ENCODE data around the gene RABGGTA. TPM values are rescaled to one million over a fixed set of nuclear protein-coding genes. Genes with fewer than 3 reads are reported as not detected.
"Not testable (repeated sequence)": the region's sequence is repeated elsewhere in the genome, so short reads cannot be mapped to it uniquely, and the experiment has no call there.

The RABGGTA gene
- polyA plus RNA-seq, 10 donors = 10.0 to 20.1 (median 13.3) TPM

- DNase-seq = no peak
These were observed 10.0 kb downstream of the RABGGTA start for GRCh38 chr14:24261256-24261968.

- no peak for DNase-seq
These were observed 10.6 kb downstream of the RABGGTA start for GRCh38 chr14:24260780-24261157.

DNA sequence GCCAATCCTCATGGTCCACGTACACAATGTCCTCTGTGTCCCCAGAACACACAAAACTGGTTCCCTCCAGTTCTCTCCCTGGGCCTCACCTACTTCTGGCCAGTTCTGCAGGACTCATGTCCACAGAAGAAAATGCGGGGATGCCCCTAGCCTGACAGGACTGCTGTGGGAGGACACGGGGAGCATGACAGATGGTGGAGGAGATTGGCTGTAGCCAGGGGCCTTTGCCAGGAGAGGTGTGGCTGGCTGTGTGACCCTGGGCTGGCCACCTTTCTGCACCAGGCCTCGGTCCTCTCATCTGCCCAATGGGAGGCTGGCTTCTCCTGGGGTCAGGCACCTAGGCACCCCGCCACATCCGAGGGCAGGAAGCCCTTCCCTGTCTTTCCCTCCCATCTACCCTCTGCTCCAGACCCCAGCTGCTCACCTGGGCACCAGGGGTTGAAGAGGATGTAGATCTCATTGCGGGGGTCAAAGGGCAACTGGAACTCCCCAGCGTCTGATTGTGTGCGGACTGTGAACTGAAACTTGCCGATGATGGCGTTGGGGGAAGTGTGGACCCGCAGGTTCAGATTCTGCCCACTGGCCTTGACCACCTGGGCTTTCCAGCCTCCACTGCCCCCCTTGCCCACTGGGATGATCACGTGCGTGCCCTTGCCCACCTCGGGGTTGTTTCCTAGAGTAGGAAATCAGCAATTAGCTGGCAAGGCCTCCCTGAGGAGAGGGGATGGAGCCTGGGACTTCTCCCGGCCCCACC, 11.2 kb downstream of the RABGGTA start:
- no peak for DNase-seq

DNA sequence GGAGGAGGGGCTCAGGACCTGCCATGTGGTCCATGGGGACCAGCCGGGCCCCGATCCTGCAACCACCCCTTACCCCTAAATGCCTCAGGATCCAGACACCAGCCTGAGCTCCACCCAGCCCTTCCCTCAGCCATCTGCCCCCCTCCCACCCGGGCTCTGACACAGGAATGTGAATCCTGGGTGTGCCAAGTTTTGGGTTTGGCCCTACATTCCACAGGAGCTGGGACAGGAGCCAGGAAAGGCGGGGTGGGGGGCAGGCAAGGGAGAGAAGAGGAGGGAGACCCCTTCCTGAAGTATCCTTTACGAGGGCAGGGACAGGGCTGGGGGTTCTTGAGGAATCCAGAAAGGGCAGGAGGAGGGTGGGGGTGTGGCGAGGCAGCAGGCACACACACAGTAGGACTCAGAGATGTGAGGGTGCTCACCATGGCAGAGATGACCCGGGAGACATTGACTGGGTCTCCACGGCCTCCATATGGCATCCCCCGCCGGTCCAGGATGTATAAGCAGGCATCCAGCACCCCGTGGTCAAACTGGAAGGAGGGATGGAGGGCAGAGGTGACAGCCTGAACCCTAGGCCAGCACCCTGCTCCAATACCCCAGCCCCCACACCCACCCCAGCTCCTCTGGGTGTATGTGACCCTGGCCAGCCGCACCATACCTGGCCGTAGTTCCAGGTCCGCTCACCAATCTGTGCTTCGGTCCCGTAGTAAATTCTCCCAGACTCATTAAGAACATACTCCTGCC, 11.9 kb downstream of the RABGGTA start:
- peak in 2 of 3 donors; percentile 32 to 34 for DNase-seq

DNA sequence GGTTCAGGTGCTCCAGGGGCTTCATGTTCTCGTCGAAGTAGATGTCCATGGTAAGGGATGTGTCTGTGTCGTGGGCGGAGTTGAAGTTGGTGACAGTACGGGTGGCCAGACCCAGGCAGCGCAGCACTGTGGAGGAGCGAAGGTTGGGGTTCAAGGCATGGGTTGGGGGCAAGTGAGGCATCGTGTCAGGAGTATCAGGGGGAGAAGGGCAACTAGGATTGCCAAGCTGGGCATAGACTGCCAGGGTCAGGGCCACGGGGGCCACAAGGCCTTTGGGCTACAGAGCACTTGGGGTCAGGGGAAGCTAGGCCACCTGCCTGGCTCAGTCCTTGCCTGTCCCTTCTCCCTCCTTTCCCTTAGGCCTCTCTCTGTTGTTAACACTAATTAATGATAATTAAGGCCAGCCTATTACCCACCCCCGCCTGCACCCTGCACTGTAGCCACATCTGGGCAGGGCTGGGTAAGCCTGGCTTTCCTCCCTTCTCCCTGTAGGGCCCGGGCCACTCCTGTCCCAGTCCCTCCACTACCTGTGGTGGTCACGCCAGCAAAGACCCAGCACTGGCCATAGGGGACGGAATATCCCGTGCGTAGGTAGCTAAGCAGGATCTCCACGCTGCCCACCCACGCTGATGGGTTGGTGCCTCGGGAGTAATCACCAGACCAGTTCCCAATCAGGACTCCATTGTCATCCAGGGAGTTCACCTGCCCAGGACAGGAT, 12.7 kb downstream of the RABGGTA start:
- DNase-seq = no peak

GRCh38 chr14:24258119-24258518, 13.3 kb downstream of the RABGGTA start:
- no peak for DNase-seq

DNA sequence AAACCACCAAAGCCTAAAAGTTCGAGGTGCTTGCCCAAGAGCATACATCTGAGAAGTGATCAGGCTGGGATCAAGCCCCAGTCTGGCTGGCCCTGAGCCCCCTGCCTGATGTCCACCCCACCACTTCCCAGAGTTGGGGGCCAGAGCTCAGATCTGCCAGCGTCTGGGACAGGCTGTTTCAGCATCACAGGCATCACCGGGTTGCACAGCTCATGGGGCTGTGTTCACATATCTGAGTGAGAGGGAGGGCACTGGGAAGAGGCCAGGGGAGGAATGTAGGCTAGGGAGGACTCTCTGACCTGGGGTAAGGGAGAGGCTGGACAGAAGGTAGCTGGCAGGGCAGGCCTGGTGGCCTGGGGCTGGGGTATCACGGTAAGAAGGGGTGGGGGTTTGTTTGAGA, 14.4 kb downstream of the RABGGTA start:
- no peak for DNase-seq

- no peak for DNase-seq
These were observed 15.3 kb downstream of the RABGGTA start for GRCh38 chr14:24255931-24256711.

DNA sequence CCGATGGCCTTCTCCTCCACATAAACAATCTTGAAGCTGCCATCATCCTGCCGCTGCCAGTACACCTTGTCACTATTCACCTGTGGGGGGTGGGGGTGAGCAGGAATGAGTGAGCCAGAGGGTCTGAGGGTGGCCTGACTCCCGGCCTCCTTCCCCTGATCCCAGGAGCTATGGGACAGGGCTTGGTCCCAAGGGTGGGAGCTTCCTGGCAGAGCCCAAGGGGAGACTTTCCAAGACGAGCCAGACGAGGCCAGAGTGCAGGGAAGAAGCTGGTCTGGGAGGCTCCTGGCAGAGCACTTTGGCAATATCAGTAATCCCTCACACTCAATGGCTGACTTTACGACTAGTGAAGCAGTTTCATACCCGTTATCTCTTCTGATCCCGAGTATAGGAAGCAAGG, 16.0 kb downstream of the RABGGTA start:
- no peak for DNase-seq

GRCh38 chr14:24254630-24255392, 16.6 kb downstream of the RABGGTA start:
- no peak for DNase-seq

GRCh38 chr14:24253936-24254335, 17.5 kb downstream of the RABGGTA start:
- no peak for DNase-seq

DNA sequence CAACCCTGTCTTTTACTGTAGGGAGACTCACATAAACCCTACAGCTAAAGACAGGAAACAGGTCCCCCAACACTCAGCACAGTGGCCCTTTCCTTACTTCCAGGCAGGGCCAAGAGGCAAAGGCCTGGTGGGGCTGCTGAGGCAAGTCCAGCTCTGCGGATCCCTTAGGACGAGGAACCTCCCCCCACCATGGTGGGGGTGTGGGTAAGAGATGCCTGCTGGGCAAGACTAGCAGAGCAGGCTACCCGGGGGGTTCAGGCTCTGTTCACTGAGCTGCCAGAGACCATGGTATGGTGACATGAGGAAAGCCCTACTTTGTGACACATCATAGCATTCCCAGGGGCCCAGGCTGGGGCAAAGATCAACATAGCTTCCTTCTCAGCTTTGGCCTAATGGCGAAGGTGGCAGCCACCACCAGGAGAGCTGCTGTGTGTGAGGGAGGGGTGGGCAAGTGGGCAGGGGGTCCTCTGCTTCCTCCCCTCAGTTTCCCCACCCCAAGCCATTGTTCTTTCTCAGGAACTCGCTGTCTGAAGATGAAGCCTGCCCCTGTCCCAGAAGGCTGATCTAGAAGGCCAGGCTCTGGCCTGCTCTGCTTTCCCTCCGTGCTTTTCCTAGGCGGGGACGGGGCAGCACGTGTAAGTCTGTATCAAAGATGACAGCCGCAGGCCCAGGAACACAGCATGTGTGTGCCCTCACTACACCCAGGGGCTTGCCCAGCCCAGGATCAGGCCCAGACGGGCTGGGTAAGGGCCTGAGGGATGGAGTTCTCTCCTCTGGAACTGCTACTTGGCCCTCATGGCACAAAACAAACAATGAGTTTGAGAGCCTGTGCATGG, 18.9 kb downstream of the RABGGTA start:
- no peak for DNase-seq

GRCh38 chr14:24251880-24252288, 19.5 kb downstream of the RABGGTA start:
- DNase-seq = no peak

DNA sequence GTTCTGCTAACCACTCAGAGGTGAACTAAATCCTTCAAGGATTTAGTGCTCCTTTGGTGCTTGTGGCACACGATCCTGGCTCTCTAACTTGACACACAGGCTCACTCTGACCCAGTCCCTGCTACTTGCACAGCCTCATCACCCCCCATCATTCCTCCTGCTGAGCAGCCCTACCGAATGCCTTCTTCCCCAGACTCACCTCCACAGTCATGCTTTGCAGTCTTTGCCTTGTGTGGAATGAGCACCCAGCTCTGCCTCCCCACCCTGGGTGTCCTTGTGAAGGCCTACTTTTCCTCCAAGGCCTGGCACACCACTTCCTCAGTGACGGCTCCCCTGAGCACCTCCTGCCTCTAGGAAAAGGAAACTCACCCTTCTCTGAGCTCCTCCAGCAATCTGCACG, 21.0 kb downstream of the RABGGTA start:
- DNase-seq = no peak

- DNase-seq = no peak
These were observed 22.0 kb downstream of the RABGGTA start for GRCh38 chr14:24249230-24250021.

DNA sequence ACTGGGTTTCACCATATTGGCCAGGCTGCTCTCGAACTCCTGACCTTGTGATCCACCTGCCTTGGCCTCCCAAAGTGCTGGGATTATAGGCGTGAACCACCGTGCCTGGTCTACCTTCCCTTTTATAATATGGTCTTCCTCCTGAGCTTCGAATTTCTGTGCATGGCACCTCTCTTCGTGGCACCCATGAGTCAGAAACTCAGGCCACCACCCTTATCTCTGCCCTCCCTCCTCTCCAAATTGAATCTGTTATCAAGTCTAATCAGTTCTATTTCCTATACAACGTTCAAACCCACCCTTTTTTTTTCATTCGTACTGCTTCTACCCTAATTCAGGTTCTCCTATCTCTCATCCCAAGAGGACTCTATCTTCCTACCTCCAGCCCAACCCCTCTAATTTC, 24.0 kb downstream of the RABGGTA start:
- no peak for DNase-seq

- DNase-seq = no peak
These were observed 24.6 kb downstream of the RABGGTA start for GRCh38 chr14:24246765-24247212.

DNA sequence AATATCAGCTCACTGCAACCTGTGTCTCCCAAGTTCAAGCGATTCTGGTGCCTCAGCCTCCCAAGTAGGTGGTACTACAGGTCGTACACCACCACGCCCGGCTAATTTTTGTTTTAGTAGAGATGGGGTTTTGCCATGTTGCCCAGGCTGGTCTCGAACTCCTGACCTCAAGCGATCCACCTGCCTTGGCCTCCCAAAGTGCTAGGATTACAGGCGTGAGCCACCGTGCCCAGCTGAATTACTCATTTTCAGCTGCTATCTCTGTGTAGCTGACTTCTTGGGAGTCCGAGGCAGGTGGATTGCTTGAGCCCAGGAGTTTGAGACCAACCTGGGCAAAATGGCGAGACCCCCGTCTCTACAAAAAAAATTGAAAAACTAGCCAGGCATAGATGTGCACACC, 26.0 kb downstream of the RABGGTA start:
- not testable (repeated sequence) for DNase-seq

All from muscle of back (tissue), 11 donors.